ENCODE measurements around the gene PRICKLE2. TPM values are rescaled to one million over a fixed set of nuclear protein-coding genes. Genes with fewer than 3 reads are reported as not detected.

PRICKLE2 gene
- total RNA-seq, 1 donor from 2014 or later = 24.7 TPM

DNA sequence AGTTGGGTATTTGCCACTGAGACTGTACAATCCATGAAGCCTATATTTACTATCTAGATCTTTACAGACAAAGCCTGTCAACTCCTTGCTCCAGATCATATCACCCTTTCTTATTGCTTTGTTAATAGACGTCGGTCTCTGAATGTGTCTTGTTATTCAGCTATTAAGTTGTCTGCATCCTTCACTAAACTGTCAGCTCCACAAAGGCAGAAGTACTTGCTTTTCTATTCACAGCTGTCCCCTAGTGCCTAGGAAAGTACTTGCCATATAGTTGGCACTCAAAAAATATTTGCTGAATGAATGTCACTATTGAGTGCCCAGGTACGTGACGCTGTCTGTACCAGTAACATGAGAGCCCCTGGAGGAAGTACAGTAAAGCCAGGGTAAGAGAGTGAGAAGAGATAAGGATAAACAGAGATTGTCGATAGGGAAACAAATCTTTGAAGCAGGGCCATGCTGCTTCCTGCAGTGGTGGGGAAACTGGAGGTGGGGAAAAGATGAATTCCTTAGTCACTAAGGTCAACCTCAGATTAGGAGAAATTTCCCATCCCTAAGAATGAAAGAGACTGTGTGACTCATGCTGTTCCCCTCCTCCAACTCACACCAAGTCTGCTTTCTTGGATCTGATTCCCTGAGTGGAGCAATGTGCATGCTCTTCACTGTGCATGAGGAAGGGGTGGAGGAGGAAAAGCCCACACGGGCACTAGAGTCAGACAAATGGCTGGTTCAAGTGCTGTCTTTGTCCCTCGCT lies 36.3 kb downstream of the PRICKLE2 start:
- DNase-seq (ENCODE audit: extremely low spot score, unreplicated experiment) = no peak
- peaks cover 6% of the 10 kb centered on the region for H3K36me3 Mint-ChIP-seq (ENCODE audit: unreplicated experiment)
- peaks cover 62% of the 10 kb centered on the region for H3K4me1 Mint-ChIP-seq (ENCODE audit: unreplicated experiment)
- H3K9me3 Mint-ChIP-seq (ENCODE audit: unreplicated experiment) = peaks cover 6% of the 10 kb centered on the region
- no peak overlapping the region for H3K4me3 Mint-ChIP-seq (ENCODE audit: unreplicated experiment)
- TF ChIP-seq CTCF (IDR thresholded peaks at IDR 0.05) = no peak
- H3K27ac Mint-ChIP-seq (ENCODE audit: unreplicated experiment) = peak overlapping the region; percentile 93
- no peaks in the 10 kb centered on the region for H3K27me3 Mint-ChIP-seq (ENCODE audit: unreplicated experiment)

- H3K27ac Mint-ChIP-seq (ENCODE audit: unreplicated experiment) = peak overlapping the region; percentile 93
- peak overlapping the region; percentile 26 for H3K4me3 Mint-ChIP-seq (ENCODE audit: unreplicated experiment)
- H3K36me3 Mint-ChIP-seq (ENCODE audit: unreplicated experiment) = no peaks in the 10 kb centered on the region
- peaks cover 70% of the 10 kb centered on the region for H3K4me1 Mint-ChIP-seq (ENCODE audit: unreplicated experiment)
- no peak for TF ChIP-seq CTCF (IDR thresholded peaks at IDR 0.05)
- no peaks in the 10 kb centered on the region for H3K27me3 Mint-ChIP-seq (ENCODE audit: unreplicated experiment)
- no peaks in the 10 kb centered on the region for H3K9me3 Mint-ChIP-seq (ENCODE audit: unreplicated experiment)
- peak; percentile 86 for DNase-seq (ENCODE audit: extremely low spot score, unreplicated experiment)
These were observed 38.0 kb downstream of the PRICKLE2 start for GRCh38 chr3:64187065-64187959.

- no peaks in the 10 kb centered on the region for H3K36me3 Mint-ChIP-seq (ENCODE audit: unreplicated experiment)
- DNase-seq (ENCODE audit: extremely low spot score, unreplicated experiment) = no peak
- TF ChIP-seq CTCF (IDR thresholded peaks at IDR 0.05) = no peak
- H3K4me1 Mint-ChIP-seq (ENCODE audit: unreplicated experiment) = peaks cover 70% of the 10 kb centered on the region
- no peaks in the 10 kb centered on the region for H3K27me3 Mint-ChIP-seq (ENCODE audit: unreplicated experiment)
- no peak overlapping the region for H3K4me3 Mint-ChIP-seq (ENCODE audit: unreplicated experiment)
- H3K9me3 Mint-ChIP-seq (ENCODE audit: unreplicated experiment) = no peaks in the 10 kb centered on the region
- peak overlapping the region; percentile 93 for H3K27ac Mint-ChIP-seq (ENCODE audit: unreplicated experiment)
These were observed 38.6 kb downstream of the PRICKLE2 start for GRCh38 chr3:64186667-64187064.

- Mint-ChIP-seq H3K9me3 (ENCODE audit: unreplicated experiment) (no peaks in the 10 kb centered on the region), H3K36me3 (ENCODE audit: unreplicated experiment) (no peaks in the 10 kb centered on the region), H3K4me1 (ENCODE audit: unreplicated experiment) (peaks cover 67% of the 10 kb centered on the region), H3K27ac (ENCODE audit: unreplicated experiment) (peak overlapping the region; percentile 93), H3K27me3 (ENCODE audit: unreplicated experiment) (no peaks in the 10 kb centered on the region), H3K4me3 (ENCODE audit: unreplicated experiment) (no peak overlapping the region)
- DNase-seq (ENCODE audit: extremely low spot score, unreplicated experiment) = no peak
- no peak for TF ChIP-seq CTCF (IDR thresholded peaks at IDR 0.05)
These were observed 39.8 kb downstream of the PRICKLE2 start for GRCh38 chr3:64185436-64185835.

- H3K27ac Mint-ChIP-seq (ENCODE audit: unreplicated experiment) = peak overlapping the region; percentile 55
- H3K9me3 Mint-ChIP-seq (ENCODE audit: unreplicated experiment) = no peaks in the 10 kb centered on the region
- no peaks in the 10 kb centered on the region for H3K36me3 Mint-ChIP-seq (ENCODE audit: unreplicated experiment)
- peaks cover 59% of the 10 kb centered on the region for H3K4me1 Mint-ChIP-seq (ENCODE audit: unreplicated experiment)
- no peak for TF ChIP-seq CTCF (IDR thresholded peaks at IDR 0.05)
- no peaks in the 10 kb centered on the region for H3K27me3 Mint-ChIP-seq (ENCODE audit: unreplicated experiment)
- H3K4me3 Mint-ChIP-seq (ENCODE audit: unreplicated experiment) = no peak overlapping the region
- DNase-seq (ENCODE audit: extremely low spot score, unreplicated experiment) = no peak
These were observed 40.6 kb downstream of the PRICKLE2 start for GRCh38 chr3:64184621-64185020.
